Stomach (tissue), 9 donors: ENCODE results near the gene CFAP92. TPM values are rescaled to one million over a fixed set of nuclear protein-coding genes. Genes with fewer than 3 reads are reported as not detected.

Source experiments
- DNase-seq, 2 donors: peaks; one replicate each; pipeline versions ENCODE4 v3.0.0 to v3.0.0-alpha.2; 2013 to 2019
- H3K27ac ChIP-seq, 5 donors: fragments of 200-600 bp in 4 of 5; sonication (generic) in 4 of 5; one replicate each; pipeline ENCODE4 v1.5.1; 2013 to 2019; ENCODE audit warnings: mild to moderate bottlenecking in 1 of 5, moderate library complexity in 1 of 5
- H3K27me3 ChIP-seq, 3 donors: fragments of 200-600 bp; sonication (generic); one replicate each; pipeline ENCODE4 v1.5.1; 2017 to 2019; ENCODE audit warnings: mixed run types in 1 of 3
- H3K36me3 ChIP-seq, 4 donors: fragments of 200-600 bp; sonication (generic); 1 replicate in 3 of 4; 2 replicates in 1 of 4; pipeline ENCODE4 v1.5.1; 2016 to 2019
- H3K4me1 ChIP-seq, 4 donors: fragments of 200-600 bp; sonication (generic); one replicate each; pipeline ENCODE4 v1.5.1; 2016 to 2019
- H3K4me3 ChIP-seq, 4 donors: fragments of 200-600 bp; sonication (generic) in 3 of 4; one replicate each; pipeline ENCODE4 v1.5.1; 2016 to 2019; ENCODE audit warnings: mild to moderate bottlenecking in 1 of 4
- H3K9me3 ChIP-seq, 4 donors: fragments of 200-600 bp; sonication (generic); one replicate each; pipeline ENCODE4 v1.5.1; 2016 to 2019
- EP300 ChIP-seq: sonication (generic); formaldehyde crosslinking; IDR thresholded peaks from one replicate; pipeline ENCODE4 v1.6.1; 2017; ENCODE audit warnings: antibody characterized with exemption
- POLR2A ChIP-seq, 4 donors: fragments of 450-650 bp; IDR thresholded peaks; one replicate each; pipeline ENCODE4 v1.6.1; 2016; ENCODE audit warnings: antibody characterized with exemption in 4 of 4, control low read depth in 2 of 4, mild to moderate bottlenecking in 1 of 4, moderate library complexity in 1 of 4
- POLR2AphosphoS5 ChIP-seq, 3 donors: sonication (generic); formaldehyde crosslinking; IDR thresholded peaks; one replicate each; pipeline ENCODE4 v1.6.1; 2016; ENCODE audit warnings: antibody characterized with exemption in 3 of 3
- WGBS, 5 donors: extraction: QIAGEN DNeasy Blood & Tissue Kit in 3 of 5; methylation state at CpG; one replicate each; pipeline versions ENCODE4 v1.1.5 to v1.1.7; 2013 to 2018; 5-methylcytosine and 5-hydroxymethylcytosine counted together
- intact Hi-C: fragments of 100-400 bp; cut with DNase I; formaldehyde crosslinking; loops from one replicate; pipeline ENCODE4 v1.15.1; 2023; ENCODE audit warnings: low total_unique reads
- polyA plus RNA-seq, 3 donors: library from polyadenylated mRNA; stranded (reverse); fragments of 200-250 nt; gene quantifications; one replicate each; pipeline ENCODE4 v1.2.3, GENCODE V29; 2013
- total RNA-seq, 5 donors: library from RNA; depleted of rRNA; stranded (reverse); fragments of >200 nt; gene quantifications; one replicate each; pipeline versions ENCODE4 v1.1.0 to v1.2.3, GENCODE V29; 2014 to 2016
- TF ChIP-seq, protein P1 (sequence below), 7 experiments: fragments of 450-650 bp in 4 of 7; fragments of 200-600 bp in 3 of 7; sonication (generic) in 3 of 7; IDR thresholded peaks; one replicate each; pipeline ENCODE4 v1.5.1; 2016 to 2019; ENCODE audit warnings: antibody characterized with exemption in 7 of 7, control low read depth in 2 of 7, mild to moderate bottlenecking in 1 of 7
- donor health status: healthy with polysubstance abuse.
- donor health status: Bipolar disorder and iron deficiency.
- donor health status: healthy.

The CFAP92 gene
- total and polyA plus RNA-seq, 8 donors: 0.50 to 13.4 (median 2.3) TPM

DNA sequence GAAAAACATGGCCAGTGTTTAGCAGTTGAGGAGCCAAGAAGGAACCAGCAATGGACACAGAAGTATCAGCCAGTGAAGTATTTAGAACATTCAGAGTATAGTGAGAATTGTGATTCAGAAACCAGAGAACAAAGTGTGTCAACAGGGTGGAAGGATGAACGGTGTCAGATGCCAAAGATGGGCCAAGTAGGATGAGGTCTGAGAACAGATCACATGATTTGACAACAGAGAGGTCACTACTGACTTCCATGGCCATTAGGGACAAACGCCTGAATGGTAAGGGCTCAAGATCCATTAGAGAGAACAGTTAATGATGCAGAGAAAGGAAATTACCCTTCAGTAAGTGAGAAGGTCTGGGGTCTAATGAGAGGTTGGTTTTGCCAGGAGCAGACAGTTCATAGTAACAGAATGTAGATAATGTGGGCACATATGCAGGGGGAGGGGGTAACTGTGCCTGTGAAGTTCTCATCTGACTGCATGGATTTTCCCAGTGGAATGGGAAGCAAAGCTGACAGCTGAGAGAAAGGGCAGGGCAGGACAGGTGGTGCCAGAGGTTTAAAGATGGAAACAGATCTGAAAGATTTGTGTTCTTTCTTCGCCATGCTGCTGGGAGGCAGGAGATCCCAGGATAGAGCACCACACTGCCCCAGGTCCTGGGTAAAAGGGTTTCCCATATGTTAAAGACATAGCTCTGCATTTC lies 119.2 kb downstream of the CFAP92 start:
- intact Hi-C loops: no loop called here
- Histone ChIP-seq H3K4me3 (no peak overlapping the region), H3K9me3 (no peaks in the 10 kb centered on the region), H3K36me3 (no peaks in the 10 kb centered on the region), H3K27me3 (no peaks in the 10 kb centered on the region), H3K27ac (no peak overlapping the region), H3K4me1 (peaks cover 8 to 35% (median 12%) of the 10 kb centered on the region in 4 donors)
- no peak for DNase-seq
- TF ChIP-seq EP300 (no peak), POLR2A (IDR thresholded peaks at IDR 0.05) (no peak), POLR2AphosphoS5 (IDR thresholded peaks at IDR 0.05) (no peak)
- TF ChIP-seq, protein P1, sequence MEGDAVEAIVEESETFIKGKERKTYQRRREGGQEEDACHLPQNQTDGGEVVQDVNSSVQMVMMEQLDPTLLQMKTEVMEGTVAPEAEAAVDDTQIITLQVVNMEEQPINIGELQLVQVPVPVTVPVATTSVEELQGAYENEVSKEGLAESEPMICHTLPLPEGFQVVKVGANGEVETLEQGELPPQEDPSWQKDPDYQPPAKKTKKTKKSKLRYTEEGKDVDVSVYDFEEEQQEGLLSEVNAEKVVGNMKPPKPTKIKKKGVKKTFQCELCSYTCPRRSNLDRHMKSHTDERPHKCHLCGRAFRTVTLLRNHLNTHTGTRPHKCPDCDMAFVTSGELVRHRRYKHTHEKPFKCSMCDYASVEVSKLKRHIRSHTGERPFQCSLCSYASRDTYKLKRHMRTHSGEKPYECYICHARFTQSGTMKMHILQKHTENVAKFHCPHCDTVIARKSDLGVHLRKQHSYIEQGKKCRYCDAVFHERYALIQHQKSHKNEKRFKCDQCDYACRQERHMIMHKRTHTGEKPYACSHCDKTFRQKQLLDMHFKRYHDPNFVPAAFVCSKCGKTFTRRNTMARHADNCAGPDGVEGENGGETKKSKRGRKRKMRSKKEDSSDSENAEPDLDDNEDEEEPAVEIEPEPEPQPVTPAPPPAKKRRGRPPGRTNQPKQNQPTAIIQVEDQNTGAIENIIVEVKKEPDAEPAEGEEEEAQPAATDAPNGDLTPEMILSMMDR (IDR thresholded peaks at IDR 0.05): no peak
- 58 to 70% (median 66%) methylated on average over 3 of the region's 3 CpGs for WGBS, 5 donors

DNA sequence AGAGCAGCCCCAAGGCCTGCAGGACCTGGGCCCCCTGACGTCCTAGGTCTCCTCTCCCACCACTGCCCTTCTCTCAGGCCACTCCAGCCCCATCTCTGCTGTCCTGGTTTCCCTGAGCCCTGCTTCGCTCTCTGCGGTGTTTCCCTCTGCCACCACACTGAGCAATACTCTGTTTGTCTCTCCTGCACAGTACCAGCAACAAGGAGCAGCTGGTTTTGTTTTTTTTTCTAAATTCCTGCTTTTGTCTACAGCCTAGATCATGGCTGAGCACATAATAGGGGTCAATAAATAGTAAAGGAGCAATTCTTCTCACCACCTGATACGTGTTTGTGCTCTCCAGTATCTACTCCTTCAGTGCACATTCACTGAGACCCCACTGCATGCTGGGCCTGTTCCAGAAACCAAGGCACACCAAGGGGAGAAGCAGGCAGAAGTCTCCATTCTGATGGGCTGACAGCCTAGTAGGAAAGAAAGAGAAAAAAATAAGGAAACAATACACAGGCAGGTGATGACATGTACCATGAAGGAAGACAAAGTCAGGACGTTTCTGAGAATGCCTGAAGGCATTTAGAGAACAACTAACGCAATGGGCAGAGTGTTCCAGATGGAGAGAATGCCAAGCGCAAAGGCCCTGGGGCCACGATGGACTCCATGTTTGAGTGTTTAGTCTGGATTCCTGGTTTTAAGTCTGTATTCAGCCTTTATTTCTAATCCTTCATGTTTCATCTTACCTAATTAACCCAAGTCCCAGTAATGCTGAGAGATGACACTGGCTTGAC lies 120.4 kb downstream of the CFAP92 start:
- 60 to 70% (median 69%) methylated on average over 8 of the region's 8 CpGs for WGBS, 5 donors
- Histone ChIP-seq H3K27me3 (no peaks in the 10 kb centered on the region), H3K4me1 (peaks cover 6 to 30% (median 11%) of the 10 kb centered on the region in 4 donors), H3K36me3 (no peaks in the 10 kb centered on the region), H3K9me3 (no peaks in the 10 kb centered on the region), H3K27ac (no peak overlapping the region), H3K4me3 (no peak overlapping the region)
- DNase-seq: no peak
- intact Hi-C loops: no loop called here
- TF ChIP-seq POLR2AphosphoS5 (IDR thresholded peaks at IDR 0.05): no peak
- no peak for TF ChIP-seq EP300
- TF ChIP-seq, protein P1 (IDR thresholded peaks at IDR 0.05): no peak
- no peak for TF ChIP-seq POLR2A (IDR thresholded peaks at IDR 0.05)

DNA sequence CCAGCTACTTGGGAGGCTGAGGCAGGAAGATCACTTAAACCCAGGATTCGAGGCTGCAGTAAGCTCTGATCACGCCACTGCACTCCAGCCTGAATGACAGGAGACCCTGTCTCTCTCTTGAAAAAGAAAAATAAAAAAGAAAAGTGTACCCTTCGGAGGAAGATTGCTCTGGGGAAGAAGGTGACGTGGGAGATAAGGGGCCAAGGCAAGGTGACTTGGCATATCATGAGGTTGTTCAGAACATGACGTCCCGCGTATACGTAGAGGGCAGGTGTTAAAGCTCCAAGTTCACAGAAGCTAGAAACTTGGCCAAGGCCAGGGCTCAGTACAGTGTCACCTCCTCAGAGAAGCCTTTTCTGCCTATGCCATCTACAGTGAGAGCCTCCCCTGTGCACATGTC lies 121.1 kb downstream of the CFAP92 start:
- intact Hi-C loops: no loop called here
- H3K36me3 ChIP-seq: no peaks in the 10 kb centered on the region
- WGBS, 5 donors: 81 to 89% (median 83%) methylated on average over 8 of the region's 8 CpGs

DNA sequence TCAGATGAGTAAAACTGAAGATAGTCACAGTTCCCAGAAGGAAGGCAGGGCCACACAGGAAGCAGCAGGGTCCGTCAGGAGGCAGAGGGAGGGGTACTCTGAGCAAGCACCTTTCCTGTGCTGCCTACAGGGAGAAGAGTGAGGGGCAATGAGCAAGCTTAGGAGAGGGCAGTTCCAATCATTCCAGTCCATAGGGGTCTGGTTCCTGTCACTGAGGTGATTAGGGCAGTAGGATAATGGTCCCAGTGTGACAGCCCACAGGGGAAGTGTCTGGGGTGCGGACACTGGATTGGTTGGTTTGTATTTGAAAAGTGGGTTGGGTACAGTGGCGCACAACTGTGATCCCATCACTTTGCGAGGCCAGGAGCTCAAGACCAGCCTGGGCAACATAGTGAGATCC lies 121.6 kb downstream of the CFAP92 start:
- 79 to 90% (median 87%) methylated on average over 4 of the region's 4 CpGs for WGBS, 5 donors
- Histone ChIP-seq H3K9me3 (no peaks in the 10 kb centered on the region), H3K36me3 (no peaks in the 10 kb centered on the region), H3K4me3 (no peak overlapping the region), H3K27me3 (no peaks in the 10 kb centered on the region), H3K27ac (no peak overlapping the region), H3K4me1 (peaks cover 0 to 19% (median 2%) of the 10 kb centered on the region in 4 donors)
- DNase-seq: no peak
- intact Hi-C loops: no loop called here
- TF ChIP-seq POLR2AphosphoS5 (IDR thresholded peaks at IDR 0.05): no peak
- no peak for TF ChIP-seq POLR2A (IDR thresholded peaks at IDR 0.05)
- TF ChIP-seq, protein P1 (IDR thresholded peaks at IDR 0.05): no peak
- no peak for TF ChIP-seq EP300

More for the DNA sequence above, 121.1 kb downstream of the CFAP92 start:
- no peak overlapping the region for H3K27ac ChIP-seq
- H3K9me3 ChIP-seq: no peaks in the 10 kb centered on the region
- no peak overlapping the region for H3K4me3 ChIP-seq
- peaks cover 0 to 23% (median 4%) of the 10 kb centered on the region in 4 donors for H3K4me1 ChIP-seq
- H3K27me3 ChIP-seq: no peaks in the 10 kb centered on the region
- DNase-seq: no peak
- TF ChIP-seq POLR2AphosphoS5 (IDR thresholded peaks at IDR 0.05): no peak
- no peak for TF ChIP-seq POLR2A (IDR thresholded peaks at IDR 0.05)
- TF ChIP-seq, protein P1 (IDR thresholded peaks at IDR 0.05): no peak
- no peak for TF ChIP-seq EP300
